Thoracic aorta (tissue), 2 donors: ENCODE results near the gene ANKRD28. TPM values are rescaled to one million over a fixed set of nuclear protein-coding genes. Genes with fewer than 3 reads are reported as not detected.

Experiments used
- ATAC-seq: fragments of 150-250 bp; one replicate; pipeline ENCODE4 v1.8.0; 2017; ENCODE audit warnings: low read depth; ENCODE audit not compliant: insufficient number of reproducible peaks, low FRiP score
- DNase-seq: peaks from one replicate; pipeline ENCODE4 v3.0.0-alpha.2; 2020; ENCODE audit warnings: low spot score
- H3K27ac ChIP-seq, 2 donors: fragments of 200-600 bp; sonication (generic); 1 replicate in 1 of 2; 2 replicates in 1 of 2; pipeline ENCODE4 v1.5.1; 2016; ENCODE audit warnings: mild to moderate bottlenecking in 2 of 2, moderate library complexity in 2 of 2
- H3K27me3 ChIP-seq: fragments of 200-600 bp; sonication (generic); replicated peaks from 2 replicates; pipeline ENCODE4 v1.6.0; 2016; ENCODE audit warnings: mild to moderate bottlenecking; ENCODE audit not compliant: insufficient read depth
- H3K36me3 ChIP-seq: fragments of 200-600 bp; sonication (generic); one replicate; pipeline ENCODE4 v1.5.1; 2016
- H3K4me1 ChIP-seq, 2 donors: fragments of 200-600 bp; sonication (generic); 1 replicate in 1 of 2; 2 replicates in 1 of 2; pipeline versions ENCODE4 v1.5.1 to v1.6.0; 2016; ENCODE audit warnings: low read depth in 2 of 2, mild to moderate bottlenecking in 1 of 2; ENCODE audit not compliant: control insufficient read depth in 1 of 2
- H3K4me3 ChIP-seq: fragments of 200-600 bp; sonication (generic); 2 replicates; pipeline ENCODE4 v1.5.1; 2016; ENCODE audit warnings: mild to moderate bottlenecking
- H3K9me3 ChIP-seq: fragments of 200-600 bp; sonication (generic); 2 replicates; pipeline ENCODE4 v1.5.1; 2016
- CTCF ChIP-seq: fragments of 200-600 bp; sonication (generic); IDR thresholded peaks from one replicate; pipeline ENCODE4 v1.5.1; 2019; ENCODE audit warnings: antibody characterized with exemption
- total RNA-seq, 2 donors: library from RNA; depleted of rRNA; stranded (reverse); fragments of >200 nt; gene quantifications; one replicate each; pipeline versions ENCODE4 v1.1.0 to v1.2.3, GENCODE V29; 2016

ANKRD28 gene
- total RNA-seq, 2 donors from 2014 or later, result 42.5 to 60.2 TPM

GRCh38 chr3:15711281-15711680, 86.5 kb downstream of the ANKRD28 start:
- H3K4me3 ChIP-seq, result no peak overlapping the region
- H3K36me3 ChIP-seq, result peaks cover 14% of the 10 kb centered on the region
- ATAC-seq (no peak), DNase-seq (no peak)
- H3K9me3 ChIP-seq, result no peaks in the 10 kb centered on the region
- H3K4me1 ChIP-seq, result no peaks in the 10 kb centered on the region
- H3K27ac ChIP-seq, result no peak overlapping the region
- no peak for TF ChIP-seq CTCF
- H3K27me3 ChIP-seq, result no peaks in the 10 kb centered on the region

GRCh38 chr3:15708882-15709677, 88.7 kb downstream of the ANKRD28 start:
- TF ChIP-seq CTCF, result no peak
- ATAC-seq (no peak), DNase-seq (no peak)
- H3K27ac ChIP-seq, result no peak overlapping the region
- H3K4me3 ChIP-seq, result no peak overlapping the region
- H3K9me3 ChIP-seq, result no peaks in the 10 kb centered on the region
- no peaks in the 10 kb centered on the region for H3K27me3 ChIP-seq
- H3K36me3 ChIP-seq, result peaks cover 14% of the 10 kb centered on the region
- H3K4me1 ChIP-seq, result no peaks in the 10 kb centered on the region

GRCh38 chr3:15707779-15708178, 90.0 kb downstream of the ANKRD28 start:
- no peak for DNase-seq
- no peak for TF ChIP-seq CTCF
- Histone ChIP-seq H3K4me3 (no peak overlapping the region), H3K27ac (no peak overlapping the region), H3K27me3 (no peaks in the 10 kb centered on the region), H3K4me1 (no peaks in the 10 kb centered on the region), H3K36me3 (peaks cover 16% of the 10 kb centered on the region), H3K9me3 (no peaks in the 10 kb centered on the region)
- no peak for ATAC-seq

DNA sequence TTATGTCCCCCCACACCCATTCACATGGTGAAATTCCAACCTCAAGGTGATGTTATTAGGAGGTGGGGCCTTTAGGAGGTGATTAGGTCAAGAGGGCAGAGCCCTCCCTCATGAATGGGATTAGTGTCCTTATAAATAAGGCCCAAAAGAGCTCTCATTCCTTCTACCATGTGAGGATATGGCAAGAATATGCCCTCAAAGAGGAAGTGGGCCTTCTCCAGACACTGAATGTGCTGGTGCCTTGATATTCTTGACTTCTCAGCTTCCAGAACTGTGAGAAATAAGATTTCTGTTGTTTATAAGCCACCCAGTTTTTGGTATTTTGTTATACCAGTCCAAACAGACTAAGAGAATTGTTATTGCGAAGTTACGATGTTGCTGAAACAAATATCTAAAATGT, 94.4 kb downstream of the ANKRD28 start:
- no peak for TF ChIP-seq CTCF
- H3K27me3 ChIP-seq, result no peaks in the 10 kb centered on the region
- DNase-seq (no peak), ATAC-seq (no peak)
- no peaks in the 10 kb centered on the region for H3K4me1 ChIP-seq
- peaks cover 11% of the 10 kb centered on the region for H3K36me3 ChIP-seq
- H3K4me3 ChIP-seq, result no peak overlapping the region
- H3K27ac ChIP-seq, result no peak overlapping the region
- no peaks in the 10 kb centered on the region for H3K9me3 ChIP-seq

DNA sequence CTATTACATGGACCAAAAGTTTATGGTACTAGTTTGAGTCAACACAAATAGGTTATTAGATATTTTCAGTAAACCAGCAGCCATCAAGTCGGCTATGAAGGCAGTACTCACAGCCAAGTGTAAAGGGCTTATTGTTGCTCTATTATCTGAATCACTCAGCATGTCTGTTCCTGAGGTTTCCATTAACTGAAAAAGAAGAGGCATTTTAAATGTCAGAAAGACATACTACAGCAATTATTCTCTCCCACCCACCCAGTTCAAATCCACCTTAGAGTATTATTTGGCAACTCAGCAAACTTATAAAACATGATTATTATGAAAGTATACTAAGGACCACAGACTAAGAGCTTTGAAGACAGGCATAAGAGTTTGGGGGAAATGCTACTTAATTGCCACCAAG, 103.2 kb downstream of the ANKRD28 start:
- no peaks in the 10 kb centered on the region for H3K9me3 ChIP-seq
- H3K36me3 ChIP-seq, result peaks cover 6% of the 10 kb centered on the region
- H3K4me1 ChIP-seq, result no peaks in the 10 kb centered on the region
- H3K27ac ChIP-seq, result no peak overlapping the region
- no peak for TF ChIP-seq CTCF
- no peaks in the 10 kb centered on the region for H3K27me3 ChIP-seq
- H3K4me3 ChIP-seq, result no peak overlapping the region
- ATAC-seq, result no peak
- no peak for DNase-seq
